DMS 273 (cell line): Measurements from ENCODE around the gene KIF6.

Experiments used
- DNase-seq: peaks from one replicate; lab custom pipeline; 2025; ENCODE audit not compliant: unreplicated experiment; lab: John Stamatoyannopoulos, UW

KIF6 gene

GRCh38 chr6:39330057-39330456, 395.2 kb downstream of the KIF6 start:
- DNase-seq = no peak

GRCh38 chr6:39328066-39328465, 397.1 kb downstream of the KIF6 start:
- no peak for DNase-seq

- DNase-seq = no peak
These were observed 397.7 kb downstream of the KIF6 start for GRCh38 chr6:39327507-39327906.

- no peak for DNase-seq
These were observed 402.8 kb downstream of the KIF6 start, which contains the start of gene KCNK16 for GRCh38 chr6:39322306-39322850. TSS of gene KCNK16 (minus strand) at chr6:39322702. CDS start at chr6:39322540, 162 bp downstream.

GRCh38 chr6:39321761-39322160, 403.4 kb downstream of the KIF6 start:
- no peak for DNase-seq

GRCh38 chr6:39320363-39320984, 404.7 kb downstream of the KIF6 start:
- DNase-seq = no peak

GRCh38 chr6:39319621-39320362, 405.4 kb downstream of the KIF6 start:
- DNase-seq = no peak

GRCh38 chr6:39317256-39317655, 408.0 kb downstream of the KIF6 start:
- DNase-seq = no peak

- peak; percentile 38 for DNase-seq
These were observed 410.9 kb downstream of the KIF6 start, which contains the start of gene KCNK17 for GRCh38 chr6:39314273-39314795. TSS of gene KCNK17 (minus strand) at chr6:39314419. CDS start at chr6:39314320, 99 bp downstream.

GRCh38 chr6:39313526-39314272, 411.5 kb downstream of the KIF6 start:
- peak; percentile 56 for DNase-seq

- DNase-seq = peak; percentile 56
These were observed 412.2 kb downstream of the KIF6 start for GRCh38 chr6:39312912-39313525.

GRCh38 chr6:39310542-39310941, 414.7 kb downstream of the KIF6 start:
- no peak for DNase-seq

GRCh38 chr6:39309942-39310531, 415.2 kb downstream of the KIF6 start:
- peak; percentile 88 for DNase-seq

- no peak for DNase-seq
These were observed 417.7 kb downstream of the KIF6 start for GRCh38 chr6:39307462-39307861.

- DNase-seq = peak; percentile 18
These were observed 420.3 kb downstream of the KIF6 start for GRCh38 chr6:39304951-39305350.

- no peak for DNase-seq
These were observed 421.6 kb downstream of the KIF6 start for GRCh38 chr6:39303425-39304153.

GRCh38 chr6:39302669-39303424, 422.4 kb downstream of the KIF6 start:
- peak; percentile 92 for DNase-seq

- no peak for DNase-seq
These were observed 423.2 kb downstream of the KIF6 start for GRCh38 chr6:39302011-39302410.

- DNase-seq = peak; percentile 36
These were observed 423.6 kb downstream of the KIF6 start for GRCh38 chr6:39301606-39302005.
